H9 (cell line): ENCODE measurements around the gene KREMEN2. TPM values are rescaled to one million over a fixed set of nuclear protein-coding genes. Genes with fewer than 3 reads are reported as not detected.
"Not testable (repeated sequence)": the region's sequence is repeated elsewhere in the genome, so short reads cannot be mapped to it uniquely, and the experiment has no call there.

Experiments used
- DNase-seq: peaks from one replicate; pipeline ENCODE4 v3.0.0-alpha.2; 2017
- H2AFZ ChIP-seq: one replicate; pipeline ENCODE4 v1.6.1; 2013; ENCODE audit warnings: mild to moderate bottlenecking, low read length, control low read depth, moderate library complexity
- H2AK5ac ChIP-seq: 2 replicates; pipeline ENCODE4 v1.6.1; 2013; ENCODE audit warnings: low read length, control low read depth, mixed read lengths; ENCODE audit not compliant: insufficient read length
- H2BK120ac ChIP-seq: one replicate; pipeline ENCODE4 v1.6.1; 2013; ENCODE audit warnings: low read depth, mild to moderate bottlenecking, low read length, control low read depth, inconsistent platforms; ENCODE audit not compliant: poor library complexity, severe bottlenecking
- H2BK12ac ChIP-seq: 2 replicates; pipeline ENCODE4 v1.6.1; 2013; ENCODE audit warnings: low read length, control low read depth, mixed read lengths, low read depth; ENCODE audit not compliant: insufficient read length
- H2BK15ac ChIP-seq: 2 replicates; pipeline ENCODE4 v1.6.1; 2013; ENCODE audit warnings: low read depth, low read length, control low read depth
- H2BK20ac ChIP-seq: one replicate; pipeline ENCODE4 v1.6.1; 2013; ENCODE audit warnings: low read depth, mild to moderate bottlenecking, low read length, control low read depth, inconsistent platforms; ENCODE audit not compliant: poor library complexity, severe bottlenecking
- H2BK5ac ChIP-seq: 2 replicates; pipeline ENCODE4 v1.6.1; 2013; ENCODE audit warnings: low read length, control low read depth, mixed read lengths; ENCODE audit not compliant: insufficient read length
- H3K14ac ChIP-seq: 2 replicates; pipeline ENCODE4 v1.6.1; 2013; ENCODE audit warnings: low read length, control low read depth; ENCODE audit not compliant: insufficient read depth
- H3K18ac ChIP-seq: 2 replicates; pipeline ENCODE4 v1.6.1; 2013; ENCODE audit warnings: low read depth, mild to moderate bottlenecking, mixed read lengths, low read length, control low read depth; ENCODE audit not compliant: insufficient read length
- H3K23ac ChIP-seq: 2 replicates; pipeline ENCODE4 v1.6.1; 2013; ENCODE audit warnings: low read length, control low read depth, mixed read lengths, low read depth; ENCODE audit not compliant: insufficient read length
- H3K23me2 ChIP-seq: 2 replicates; pipeline ENCODE4 v1.6.1; 2013; ENCODE audit warnings: low read depth, mild to moderate bottlenecking, mixed read lengths, low read length, control low read depth; ENCODE audit not compliant: insufficient read length, poor library complexity, severe bottlenecking
- H3K27ac ChIP-seq: 2 replicates; pipeline ENCODE4 v1.5.1; 2013; ENCODE audit warnings: low read length, control low read depth, mixed read lengths, low read depth; ENCODE audit not compliant: insufficient read length
- H3K27me3 ChIP-seq: 2 replicates; pipeline ENCODE4 v1.6.1; 2013; ENCODE audit warnings: low read length, control low read depth, inconsistent platforms; ENCODE audit not compliant: insufficient read depth
- H3K4ac ChIP-seq: 2 replicates; pipeline ENCODE4 v1.6.1; 2013; ENCODE audit warnings: low read depth, mild to moderate bottlenecking, control low read depth, inconsistent platforms, low read length, moderate library complexity
- H3K4me1 ChIP-seq: 2 replicates; pipeline ENCODE4 v1.6.1; 2013; ENCODE audit warnings: low read length, control low read depth, inconsistent platforms; ENCODE audit not compliant: insufficient read depth
- H3K4me2 ChIP-seq: 2 replicates; pipeline ENCODE4 v1.6.1; 2013; ENCODE audit warnings: low read length, control low read depth, mixed read lengths; ENCODE audit not compliant: insufficient read length, insufficient read depth
- H3K56ac ChIP-seq: 2 replicates; pipeline ENCODE4 v1.6.1; 2013; ENCODE audit warnings: low read depth, mild to moderate bottlenecking, mixed read lengths, low read length, control low read depth; ENCODE audit not compliant: insufficient read length
- H3K79me1 ChIP-seq: 2 replicates; pipeline ENCODE4 v1.6.1; 2013; ENCODE audit warnings: low read depth, mild to moderate bottlenecking, moderate library complexity, low read length, control low read depth, inconsistent platforms; ENCODE audit not compliant: insufficient read depth, poor library complexity, severe bottlenecking
- H3K79me2 ChIP-seq: 2 replicates; pipeline ENCODE4 v1.6.1; 2013; ENCODE audit warnings: low read length, control low read depth, inconsistent platforms; ENCODE audit not compliant: insufficient read depth
- H3K9ac ChIP-seq: 2 replicates; pipeline ENCODE4 v1.6.1; 2013; ENCODE audit warnings: low read length, control low read depth, mixed read lengths; ENCODE audit not compliant: insufficient read length; ENCODE audit errors: extremely low read depth
- H3K9me3 ChIP-seq: one replicate; pipeline ENCODE4 v1.6.1; 2013; ENCODE audit warnings: low read depth, low read length, inconsistent platforms; ENCODE audit not compliant: control insufficient read depth
- H3T11ph ChIP-seq: one replicate; pipeline ENCODE4 v1.6.1; 2013; ENCODE audit warnings: mild to moderate bottlenecking, low read length, control low read depth, inconsistent platforms
- H4K20me1 ChIP-seq: one replicate; pipeline ENCODE4 v1.6.1; 2013; ENCODE audit not compliant: control insufficient read depth, insufficient read length, insufficient read depth
- H4K5ac ChIP-seq: 2 replicates; pipeline ENCODE4 v1.6.1; 2013; ENCODE audit warnings: low read depth, mild to moderate bottlenecking, mixed read lengths, low read length, control low read depth; ENCODE audit not compliant: insufficient read length
- H4K8ac ChIP-seq: replicated peaks from 2 replicates; pipeline ENCODE4 v1.6.1; 2013; ENCODE audit warnings: low read length, control low read depth, mixed read lengths, low read depth; ENCODE audit not compliant: insufficient read length
- H4K91ac ChIP-seq: 2 replicates; pipeline ENCODE4 v1.6.1; 2013; ENCODE audit warnings: low read depth, mild to moderate bottlenecking, moderate library complexity, mixed read lengths, low read length, control low read depth; ENCODE audit not compliant: insufficient read length
- H3K27ac Mint-ChIP-seq, 3 experiments: 2 replicates in 2 of 3; 3 replicates in 1 of 3; pipeline ENCODE4 v1.8.0; 2020 to 2021; ENCODE audit warnings: mixed read lengths in 3 of 3, mild to moderate bottlenecking in 1 of 3, moderate library complexity in 1 of 3
- H3K27me3 Mint-ChIP-seq: 2 replicates; pipeline ENCODE4 v1.8.0; 2021; ENCODE audit warnings: low read depth, mild to moderate bottlenecking, moderate library complexity, mixed read lengths
- H3K36me3 Mint-ChIP-seq, 3 experiments: 2 replicates in 2 of 3; 3 replicates in 1 of 3; pipeline ENCODE4 v1.8.0; 2020 to 2021; ENCODE audit warnings: low read depth in 3 of 3, mixed read lengths in 3 of 3; ENCODE audit not compliant: insufficient read depth in 1 of 3
- H3K4me1 Mint-ChIP-seq, 2 experiments: 2 replicates each; pipeline ENCODE4 v1.8.0; 2020; ENCODE audit warnings: mixed read lengths in 2 of 2
- H3K4me3 Mint-ChIP-seq, 2 experiments: 2 replicates in 1 of 2; 3 replicates in 1 of 2; pipeline ENCODE4 v1.8.0; 2020 to 2021; ENCODE audit warnings: mild to moderate bottlenecking in 2 of 2, mixed read lengths in 2 of 2, moderate library complexity in 1 of 2
- H3K9me3 Mint-ChIP-seq, 2 experiments: 2 replicates in 1 of 2; 3 replicates in 1 of 2; pipeline ENCODE4 v1.8.0; 2020; ENCODE audit warnings: mild to moderate bottlenecking in 2 of 2, mixed read lengths in 2 of 2, moderate library complexity in 1 of 2
- CTCF ChIP-seq: fragments of 200-600 bp; sonication (generic); conservative IDR thresholded peaks from 3 replicates; pipeline ENCODE4 v1.8.0; 2021; ENCODE audit warnings: antibody characterized with exemption, mild to moderate bottlenecking
- WGBS: extraction: QIAGEN DNeasy Blood & Tissue Kit; methylation state at CpG from one replicate; pipeline ENCODE4 v1.1.7; 2013; ENCODE audit warnings: missing lambda C conversion rate, low lambda C conversion rate, mixed read lengths; ENCODE audit not compliant: insufficient read length; ENCODE audit errors: extremely low coverage; 5-methylcytosine and 5-hydroxymethylcytosine counted together
- total RNA-seq: library from RNA; stranded (reverse); gene quantifications from 2 replicates; pipeline ENCODE4 v1.2.1, GENCODE V29; 2021

Gene KREMEN2
- total RNA-seq, 1 experiment from 2014 or later = 12.8 TPM

- no peak overlapping the region for H2BK12ac ChIP-seq
- H2BK15ac ChIP-seq = no peak overlapping the region
- no peaks in the 10 kb centered on the region for H3K9me3 ChIP-seq
- H3K79me2 ChIP-seq = no peaks in the 10 kb centered on the region
- H3K14ac ChIP-seq = no peak overlapping the region
- H3K56ac ChIP-seq = no peak overlapping the region
- H2BK5ac ChIP-seq = no peak overlapping the region
- H3K27me3 Mint-ChIP-seq = peaks cover 6% of the 10 kb centered on the region
- H4K91ac ChIP-seq = no peak overlapping the region
- no peak overlapping the region for H2AFZ ChIP-seq
- no peak for TF ChIP-seq CTCF
- peaks cover 10 to 11% of the 10 kb centered on the region in 2 experiments for H3K9me3 Mint-ChIP-seq
- no peak overlapping the region for H4K8ac ChIP-seq
- H3K4me1 ChIP-seq = no peaks in the 10 kb centered on the region
- no peak for DNase-seq
- no peak overlapping the region for H2BK120ac ChIP-seq
- H3K4me2 ChIP-seq = no peak overlapping the region
- no peaks in the 10 kb centered on the region for H3K27me3 ChIP-seq
- H3T11ph ChIP-seq = no peak overlapping the region
- peaks cover 5% of the 10 kb centered on the region for H3K23me2 ChIP-seq
- H3K4me1 Mint-ChIP-seq = peaks cover 27 to 29% of the 10 kb centered on the region in 2 experiments
- H3K18ac ChIP-seq = no peak overlapping the region
- H3K9ac ChIP-seq = no peak overlapping the region
- no peak overlapping the region for H3K4ac ChIP-seq
- no peak overlapping the region for H4K5ac ChIP-seq
- H3K36me3 Mint-ChIP-seq = peaks cover 9 to 20% (median 17%) of the 10 kb centered on the region in 3 experiments
- no peak overlapping the region for H3K23ac ChIP-seq
- H2AK5ac ChIP-seq = no peak overlapping the region
- no peak overlapping the region for H2BK20ac ChIP-seq
- no peak overlapping the region for H3K27ac ChIP-seq
- no peak overlapping the region for H3K4me3 Mint-ChIP-seq
- WGBS = no CpG with 5 or more reads among the region's 15 CpGs
- H3K27ac Mint-ChIP-seq = peak overlapping the region in 1 of 3 experiments; percentile 55; a peak in 1 of 7 replicates
- no peaks in the 10 kb centered on the region for H4K20me1 ChIP-seq
- H3K79me1 ChIP-seq = no peaks in the 10 kb centered on the region
Observed at GRCh38 chr16:2930236-2930635, 33.8 kb upstream of the KREMEN2 start.

- not testable (repeated sequence) for H4K8ac ChIP-seq, H3K4me1 ChIP-seq, H3K18ac ChIP-seq, H3K27me3 Mint-ChIP-seq, H2AFZ ChIP-seq, H3K4me3 Mint-ChIP-seq, H2BK120ac ChIP-seq, H3K4me2 ChIP-seq, H3K23ac ChIP-seq, H3K79me2 ChIP-seq, H2BK5ac ChIP-seq, H4K91ac ChIP-seq, H4K5ac ChIP-seq, H3K56ac ChIP-seq, H2AK5ac ChIP-seq, H2BK15ac ChIP-seq, H4K20me1 ChIP-seq, H3K14ac ChIP-seq, H3K27me3 ChIP-seq, DNase-seq, H2BK12ac ChIP-seq, H3K79me1 ChIP-seq, H3K9ac ChIP-seq, H3K23me2 ChIP-seq, H3T11ph ChIP-seq, H3K27ac ChIP-seq, H3K9me3 ChIP-seq, H3K4ac ChIP-seq, H2BK20ac ChIP-seq
- Mint-ChIP-seq H3K9me3 (peaks cover 10 to 11% of the 10 kb centered on the region in 2 experiments), H3K4me1 (peaks cover 22 to 23% of the 10 kb centered on the region in 2 experiments), H3K27ac (peak overlapping the region in 1 of 3 experiments; percentile 48; a peak in 1 of 7 replicates), H3K36me3 (peaks cover 9 to 25% (median 17%) of the 10 kb centered on the region in 3 experiments)
- no CpG with 5 or more reads among the region's 13 CpGs for WGBS
Observed at GRCh38 chr16:2931231-2931914, 32.7 kb upstream of the KREMEN2 start.
